ENCODE data around the gene FNBP1L.

The FNBP1L gene

DNA sequence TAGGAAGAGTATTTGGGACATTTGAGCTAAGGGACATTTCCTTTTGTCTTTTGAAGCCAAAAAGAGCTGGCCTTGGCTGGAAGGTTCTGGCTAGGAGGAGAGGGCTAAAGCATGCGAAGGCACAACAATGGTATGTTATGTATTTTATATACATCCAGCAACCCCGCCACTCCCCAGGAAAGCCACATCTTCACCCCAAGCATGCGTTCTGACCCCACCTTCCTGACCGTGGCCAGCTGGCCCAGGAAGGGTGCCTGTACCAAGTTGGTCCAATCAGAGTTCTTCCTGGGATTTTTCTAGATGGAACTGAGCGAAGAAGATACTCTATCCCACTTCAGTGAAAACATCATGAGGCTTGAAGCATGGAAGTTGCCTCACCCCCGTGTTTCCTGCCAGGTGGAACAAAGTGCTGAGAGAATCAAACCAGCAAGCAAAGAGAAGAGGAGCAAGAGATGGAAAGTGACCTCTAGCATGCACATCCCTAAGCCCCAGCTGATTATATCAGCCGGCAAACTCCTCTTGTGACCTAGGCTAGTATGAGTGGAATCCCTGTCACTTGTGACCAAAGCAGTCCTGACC lies 151.0 kb downstream of the FNBP1L start:
- H3K27ac ChIP-seq: no peak overlapping the region
- no peak for TF ChIP-seq ZFX (IDR thresholded peaks at IDR 0.05)
- TF ChIP-seq, protein P1, sequence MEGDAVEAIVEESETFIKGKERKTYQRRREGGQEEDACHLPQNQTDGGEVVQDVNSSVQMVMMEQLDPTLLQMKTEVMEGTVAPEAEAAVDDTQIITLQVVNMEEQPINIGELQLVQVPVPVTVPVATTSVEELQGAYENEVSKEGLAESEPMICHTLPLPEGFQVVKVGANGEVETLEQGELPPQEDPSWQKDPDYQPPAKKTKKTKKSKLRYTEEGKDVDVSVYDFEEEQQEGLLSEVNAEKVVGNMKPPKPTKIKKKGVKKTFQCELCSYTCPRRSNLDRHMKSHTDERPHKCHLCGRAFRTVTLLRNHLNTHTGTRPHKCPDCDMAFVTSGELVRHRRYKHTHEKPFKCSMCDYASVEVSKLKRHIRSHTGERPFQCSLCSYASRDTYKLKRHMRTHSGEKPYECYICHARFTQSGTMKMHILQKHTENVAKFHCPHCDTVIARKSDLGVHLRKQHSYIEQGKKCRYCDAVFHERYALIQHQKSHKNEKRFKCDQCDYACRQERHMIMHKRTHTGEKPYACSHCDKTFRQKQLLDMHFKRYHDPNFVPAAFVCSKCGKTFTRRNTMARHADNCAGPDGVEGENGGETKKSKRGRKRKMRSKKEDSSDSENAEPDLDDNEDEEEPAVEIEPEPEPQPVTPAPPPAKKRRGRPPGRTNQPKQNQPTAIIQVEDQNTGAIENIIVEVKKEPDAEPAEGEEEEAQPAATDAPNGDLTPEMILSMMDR (conservative IDR thresholded peaks at IDR 0.05): no peak

DNA sequence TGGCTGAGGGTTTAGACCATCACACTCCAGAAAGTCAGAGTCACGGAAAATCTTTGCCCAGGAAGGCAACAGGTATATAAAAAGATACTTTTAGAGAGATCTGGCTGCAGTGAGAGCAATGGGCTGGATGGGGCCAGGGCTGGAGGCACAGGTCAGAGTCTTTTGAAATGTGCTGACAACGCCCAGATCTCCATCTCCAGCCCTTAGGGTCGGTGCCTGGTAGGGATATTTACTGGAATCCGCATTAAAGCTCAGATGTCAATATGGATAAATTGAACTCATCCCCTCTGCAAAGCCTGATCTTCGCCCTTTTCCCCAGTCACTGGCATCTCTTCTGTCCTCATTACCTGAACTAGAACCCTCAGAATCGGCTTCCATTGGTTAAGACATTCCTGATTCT lies 151.6 kb downstream of the FNBP1L start:
- no peak for TF ChIP-seq ZFX (IDR thresholded peaks at IDR 0.05)
- TF ChIP-seq, protein P1 (conservative IDR thresholded peaks at IDR 0.05): no peak
- no peak overlapping the region for H3K27ac ChIP-seq

DNA sequence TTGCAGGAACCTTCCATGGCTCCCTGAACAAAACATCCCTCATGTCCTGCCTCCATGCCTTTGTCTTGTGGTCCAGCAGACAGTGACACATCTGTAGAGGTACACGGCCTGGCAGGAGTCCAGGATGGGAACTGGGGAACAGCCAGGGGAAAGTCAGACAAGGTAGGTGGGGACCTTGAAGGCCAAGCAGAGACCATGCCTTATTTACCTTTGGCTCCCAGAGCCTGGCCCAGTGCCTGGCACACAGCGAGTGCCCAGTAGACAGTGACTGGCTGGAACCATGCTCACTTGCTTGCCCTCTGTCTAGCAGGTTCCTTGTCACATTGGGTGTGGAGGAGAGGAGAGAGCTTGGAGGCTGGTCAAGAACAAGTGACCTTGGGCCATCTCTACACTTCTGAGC lies 152.7 kb downstream of the FNBP1L start:
- TF ChIP-seq ZFX (IDR thresholded peaks at IDR 0.05): no peak
- H3K27ac ChIP-seq: no peak overlapping the region

GRCh38 chr1:93601686-93602085 lies 153.8 kb downstream of the FNBP1L start:
- H3K27ac ChIP-seq: no peak overlapping the region
- TF ChIP-seq ZFX (IDR thresholded peaks at IDR 0.05): no peak
- TF ChIP-seq, protein P1 (conservative IDR thresholded peaks at IDR 0.05): no peak

- no peak overlapping the region for H3K27ac ChIP-seq
- TF ChIP-seq ZFX (IDR thresholded peaks at IDR 0.05): no peak
- TF ChIP-seq, protein P1 (conservative IDR thresholded peaks at IDR 0.05): no peak
Measured at GRCh38 chr1:93602101-93602500, 154.2 kb downstream of the FNBP1L start.

DNA sequence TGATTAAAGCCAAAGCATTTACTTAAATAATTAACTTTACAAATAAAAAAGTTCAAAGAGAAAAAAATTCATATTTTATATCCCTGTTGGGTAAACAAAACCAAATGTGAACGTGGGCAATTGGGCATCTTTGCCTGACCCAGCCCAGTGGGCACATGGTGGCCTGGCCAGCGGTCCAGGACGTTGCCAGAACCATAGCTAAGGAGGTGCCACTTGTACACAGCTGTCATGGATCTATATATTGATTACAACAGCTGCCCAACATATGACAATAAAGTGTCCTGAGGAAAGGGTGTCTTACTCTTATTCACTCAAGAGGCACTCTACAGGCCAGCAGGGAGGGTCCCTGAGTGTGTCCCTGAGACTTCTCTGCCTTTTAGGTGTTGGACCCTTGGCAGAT lies 155.2 kb downstream of the FNBP1L start:
- H3K27ac ChIP-seq: no peak overlapping the region
- TF ChIP-seq, protein P1 (conservative IDR thresholded peaks at IDR 0.05): no peak
- no peak for TF ChIP-seq ZFX (IDR thresholded peaks at IDR 0.05)

- TF ChIP-seq, protein P1 (conservative IDR thresholded peaks at IDR 0.05): no peak
- no peak for TF ChIP-seq ZFX (IDR thresholded peaks at IDR 0.05)
- no peak overlapping the region for H3K27ac ChIP-seq
Measured at GRCh38 chr1:93603601-93604000, 155.7 kb downstream of the FNBP1L start.

Measured in C4-2B (cell line).